Ascending aorta (tissue), 2 donors: Measurements from ENCODE around the gene NBAS. TPM values are rescaled to one million over a fixed set of nuclear protein-coding genes. Genes with fewer than 3 reads are reported as not detected.

ENCODE experiments used
- DNase-seq, 2 donors: peaks; one replicate each; pipeline ENCODE4 v3.0.0-alpha.2; 2019; ENCODE audit warnings: low spot score in 2 of 2
- H3K27ac ChIP-seq, 2 donors: fragments of 200-600 bp; sonication (generic); one replicate each; pipeline ENCODE4 v1.5.1; 2016 to 2017; ENCODE audit warnings: mild to moderate bottlenecking in 1 of 2
- H3K27me3 ChIP-seq: fragments of 200-600 bp; sonication (generic); one replicate; pipeline ENCODE4 v1.5.1; 2017
- H3K36me3 ChIP-seq, 2 donors: fragments of 200-600 bp; sonication (generic); one replicate each; pipeline ENCODE4 v1.5.1; 2016
- H3K4me1 ChIP-seq, 2 donors: fragments of 200-600 bp; sonication (generic); one replicate each; pipeline ENCODE4 v1.5.1; 2016 to 2017; ENCODE audit warnings: mild to moderate bottlenecking in 1 of 2
- H3K4me3 ChIP-seq, 2 donors: fragments of 200-600 bp; sonication (generic); one replicate each; pipeline ENCODE4 v1.5.1; 2016 to 2017; ENCODE audit warnings: mild to moderate bottlenecking in 1 of 2
- H3K9me3 ChIP-seq, 2 donors: fragments of 200-600 bp; sonication (generic); one replicate each; pipeline ENCODE4 v1.5.1; 2016
- CTCF ChIP-seq, 3 experiments: fragments of 200-600 bp in 2 of 3; fragments of 450-650 bp in 1 of 3; sonication (generic) in 2 of 3; IDR thresholded peaks; one replicate each; pipeline ENCODE4 v1.5.1; 2016 to 2019; ENCODE audit warnings: antibody characterized with exemption in 3 of 3, mild to moderate bottlenecking in 1 of 3, moderate library complexity in 1 of 3
- intact Hi-C: fragments of 100-400 bp; cut with DNase I; formaldehyde crosslinking; loops from one replicate; pipeline ENCODE4 v1.15.1; 2023
- total RNA-seq: library from RNA; depleted of rRNA; stranded (reverse); fragments of >200 nt; gene quantifications from one replicate; pipeline ENCODE4 v1.1.0, GENCODE V29; 2016

Gene NBAS
- total RNA-seq, 1 donor from 2014 or later = 37.1 TPM

- no peaks in the 10 kb centered on the region for H3K4me1 ChIP-seq
- H3K4me3 ChIP-seq = no peak overlapping the region
- intact Hi-C loops = no loop called here
- TF ChIP-seq CTCF (IDR thresholded peaks at IDR 0.05) = no peak
- no peak overlapping the region for H3K27ac ChIP-seq
- DNase-seq = no peak
- H3K27me3 ChIP-seq = no peaks in the 10 kb centered on the region
- peaks cover 2 to 20% of the 10 kb centered on the region in 2 donors for H3K36me3 ChIP-seq
- no peaks in the 10 kb centered on the region for H3K9me3 ChIP-seq
Measured at GRCh38 chr2:15367715-15368114, 193.4 kb downstream of the NBAS start.

- Histone ChIP-seq H3K27ac (no peak overlapping the region), H3K4me3 (no peak overlapping the region), H3K9me3 (no peaks in the 10 kb centered on the region), H3K27me3 (no peaks in the 10 kb centered on the region), H3K4me1 (no peaks in the 10 kb centered on the region), H3K36me3 (peaks cover 2 to 19% of the 10 kb centered on the region in 2 donors)
- no peak for TF ChIP-seq CTCF (IDR thresholded peaks at IDR 0.05)
- DNase-seq = no peak
- intact Hi-C loops = no loop called here
Measured at GRCh38 chr2:15367205-15367604, 193.9 kb downstream of the NBAS start.

GRCh38 chr2:15365411-15365810 lies 195.7 kb downstream of the NBAS start:
- H3K27ac ChIP-seq = no peak overlapping the region
- intact Hi-C loops = no loop called here
- no peak for TF ChIP-seq CTCF (IDR thresholded peaks at IDR 0.05)
- DNase-seq = no peak
- H3K36me3 ChIP-seq = peaks cover 0 to 13% of the 10 kb centered on the region in 2 donors
- no peak overlapping the region for H3K4me3 ChIP-seq
- no peaks in the 10 kb centered on the region for H3K27me3 ChIP-seq
- no peaks in the 10 kb centered on the region for H3K9me3 ChIP-seq
- H3K4me1 ChIP-seq = no peaks in the 10 kb centered on the region

GRCh38 chr2:15364561-15364960 lies 196.6 kb downstream of the NBAS start:
- H3K27me3 ChIP-seq = no peaks in the 10 kb centered on the region
- H3K36me3 ChIP-seq = peaks cover 0 to 12% of the 10 kb centered on the region in 2 donors
- H3K4me1 ChIP-seq = no peaks in the 10 kb centered on the region
- H3K4me3 ChIP-seq = no peak overlapping the region
- no peak for TF ChIP-seq CTCF (IDR thresholded peaks at IDR 0.05)
- intact Hi-C loops = no loop called here
- H3K27ac ChIP-seq = no peak overlapping the region
- no peak for DNase-seq
- H3K9me3 ChIP-seq = no peaks in the 10 kb centered on the region

- no peak for TF ChIP-seq CTCF (IDR thresholded peaks at IDR 0.05)
- peaks cover 0 to 12% of the 10 kb centered on the region in 2 donors for H3K36me3 ChIP-seq
- H3K4me1 ChIP-seq = no peaks in the 10 kb centered on the region
- H3K9me3 ChIP-seq = no peaks in the 10 kb centered on the region
- DNase-seq = no peak
- H3K4me3 ChIP-seq = no peak overlapping the region
- no peaks in the 10 kb centered on the region for H3K27me3 ChIP-seq
- no peak overlapping the region for H3K27ac ChIP-seq
- intact Hi-C loops = no loop called here
Measured at GRCh38 chr2:15363734-15364133, 197.4 kb downstream of the NBAS start.

- no peak overlapping the region for H3K27ac ChIP-seq
- no peaks in the 10 kb centered on the region for H3K4me1 ChIP-seq
- H3K4me3 ChIP-seq = no peak overlapping the region
- H3K36me3 ChIP-seq = peaks cover 0 to 12% of the 10 kb centered on the region in 2 donors
- TF ChIP-seq CTCF (IDR thresholded peaks at IDR 0.05) = no peak
- no peaks in the 10 kb centered on the region for H3K27me3 ChIP-seq
- no peaks in the 10 kb centered on the region for H3K9me3 ChIP-seq
- intact Hi-C loops = no loop called here
- DNase-seq = no peak
Measured at GRCh38 chr2:15363142-15363541, 198.0 kb downstream of the NBAS start.
